Smooth muscle cell (in vitro differentiated cells): Measurements from ENCODE around the gene SPTLC3. TPM values are rescaled to one million over a fixed set of nuclear protein-coding genes. Genes with fewer than 3 reads are reported as not detected.

Experiments used
- DNase-seq: peaks from one replicate; lab custom pipeline; 2025; ENCODE audit not compliant: unreplicated experiment; lab: John Stamatoyannopoulos, UW
- H2AFZ ChIP-seq: fragments of 200-600 bp; sonication (generic); 2 replicates; pipeline ENCODE4 v1.6.0; 2016; ENCODE audit warnings: antibody characterized with exemption, low read depth, mild to moderate bottlenecking
- H3F3A ChIP-seq: fragments of 200-600 bp; sonication (generic); 2 replicates; pipeline ENCODE4 v1.6.0; 2017; ENCODE audit warnings: antibody characterized with exemption, low read depth
- H3K27ac ChIP-seq: fragments of 200-600 bp; sonication (generic); 2 replicates; pipeline ENCODE4 v1.5.1; 2016; ENCODE audit warnings: low read depth, mild to moderate bottlenecking
- H3K27me3 ChIP-seq: fragments of 200-600 bp; sonication (generic); 2 replicates; pipeline ENCODE4 v1.6.1; 2016; ENCODE audit warnings: low read depth, mild to moderate bottlenecking
- H3K36me3 ChIP-seq: fragments of 200-600 bp; sonication (generic); 2 replicates; pipeline ENCODE4 v1.5.1; 2016; ENCODE audit warnings: low read depth
- H3K4me1 ChIP-seq: fragments of 200-600 bp; sonication (generic); 2 replicates; pipeline ENCODE4 v1.5.1; 2016; ENCODE audit warnings: low read depth
- H3K4me2 ChIP-seq: fragments of 200-600 bp; sonication (generic); 2 replicates; pipeline ENCODE4 v1.6.0; 2016; ENCODE audit warnings: mild to moderate bottlenecking
- H3K4me3 ChIP-seq: fragments of 200-600 bp; sonication (generic); 2 replicates; pipeline ENCODE4 v1.5.1; 2016; ENCODE audit warnings: mild to moderate bottlenecking
- H3K79me2 ChIP-seq: fragments of 200-600 bp; sonication (generic); 2 replicates; pipeline ENCODE4 v1.6.0; 2016; ENCODE audit warnings: low read depth, mild to moderate bottlenecking
- H3K9ac ChIP-seq: fragments of 200-600 bp; sonication (generic); 2 replicates; pipeline ENCODE4 v1.6.0; 2016; ENCODE audit warnings: low read depth
- H3K9me3 ChIP-seq: fragments of 200-600 bp; sonication (generic); replicated peaks from 2 replicates; pipeline ENCODE4 v1.5.1; 2016; ENCODE audit warnings: low read depth
- H4K20me1 ChIP-seq: fragments of 200-600 bp; sonication (generic); 2 replicates; pipeline ENCODE4 v1.6.0; 2016; ENCODE audit warnings: low read depth
- CTCF ChIP-seq: fragments of 200-600 bp; sonication (generic); IDR thresholded peaks from 2 replicates; pipeline ENCODE4 v1.5.1; 2017; ENCODE audit warnings: borderline replicate concordance, mild to moderate bottlenecking, antibody characterized with exemption; ENCODE audit not compliant: insufficient read depth, poor library complexity, severe bottlenecking
- WGBS: methylation state at CpG from one replicate; pipeline ENCODE4 v1.1.7; 2016; ENCODE audit warnings: low lambda C conversion rate; 5-methylcytosine and 5-hydroxymethylcytosine counted together
- polyA plus RNA-seq: library from polyadenylated mRNA; unstranded; fragments of >200 nt; fragmentation: Nextera tagmentation; extraction: Ambion mirVana; gene quantifications from 2 replicates; pipeline ENCODE4 v1.2.1, GENCODE V29; 2016
- total RNA-seq: library from RNA; depleted of rRNA; stranded (reverse); fragments of >200 nt; gene quantifications from 2 replicates; pipeline ENCODE4 v1.2.3, GENCODE V29; 2014

SPTLC3 gene
- total and polyA plus RNA-seq, 2 experiments from 2014 or later, result 2.5 to 34.9 TPM

GRCh38 chr20:13025181-13025580 is 16.4 kb downstream of the SPTLC3 start:
- 97% methylated on average over 1 of the region's 1 CpG for WGBS
- H3K36me3 ChIP-seq, result no peaks in the 10 kb centered on the region
- no peak for TF ChIP-seq CTCF
- H2AFZ ChIP-seq, result no peak overlapping the region
- H3K27ac ChIP-seq, result peak overlapping the region; percentile 81
- peak overlapping the region; percentile 42 for H3K4me2 ChIP-seq
- no peak for DNase-seq
- no peaks in the 10 kb centered on the region for H3K27me3 ChIP-seq
- H4K20me1 ChIP-seq, result no peaks in the 10 kb centered on the region
- no peak overlapping the region for H3K4me3 ChIP-seq
- H3K79me2 ChIP-seq, result no peaks in the 10 kb centered on the region
- peaks cover 20% of the 10 kb centered on the region for H3K4me1 ChIP-seq
- H3K9me3 ChIP-seq, result no peaks in the 10 kb centered on the region
- no peak overlapping the region for H3K9ac ChIP-seq
- H3F3A ChIP-seq, result peaks cover 20% of the 10 kb centered on the region

GRCh38 chr20:13028001-13028400 is 19.2 kb downstream of the SPTLC3 start:
- TF ChIP-seq CTCF, result no peak
- Histone ChIP-seq H2AFZ (no peak overlapping the region), H3K4me3 (no peak overlapping the region), H3K9me3 (no peaks in the 10 kb centered on the region), H3K27ac (peak overlapping the region; percentile 84), H4K20me1 (no peaks in the 10 kb centered on the region), H3K4me1 (no peaks in the 10 kb centered on the region), H3K79me2 (no peaks in the 10 kb centered on the region), H3K27me3 (no peaks in the 10 kb centered on the region), H3F3A (peaks cover 3% of the 10 kb centered on the region), H3K36me3 (no peaks in the 10 kb centered on the region), H3K4me2 (peak overlapping the region; percentile 6), H3K9ac (peak overlapping the region; percentile 11)
- 71% methylated on average over 4 of the region's 4 CpGs for WGBS
- no peak for DNase-seq

- Histone ChIP-seq H3K4me2 (no peak overlapping the region), H3K27ac (peak overlapping the region; percentile 84), H3K4me3 (no peak overlapping the region), H3K4me1 (no peaks in the 10 kb centered on the region), H3K79me2 (no peaks in the 10 kb centered on the region), H3F3A (peaks cover 3% of the 10 kb centered on the region), H3K9me3 (no peaks in the 10 kb centered on the region), H2AFZ (no peak overlapping the region), H3K27me3 (no peaks in the 10 kb centered on the region), H4K20me1 (no peaks in the 10 kb centered on the region), H3K36me3 (no peaks in the 10 kb centered on the region), H3K9ac (no peak overlapping the region)
- 96% methylated on average over 3 of the region's 3 CpGs for WGBS
- no peak for TF ChIP-seq CTCF
- no peak for DNase-seq
Observed at GRCh38 chr20:13028673-13029072, 19.9 kb downstream of the SPTLC3 start.

- Histone ChIP-seq H3K9me3 (no peaks in the 10 kb centered on the region), H3K79me2 (no peaks in the 10 kb centered on the region), H3K4me3 (no peak overlapping the region), H3K27ac (peak overlapping the region; percentile 84), H3K36me3 (no peaks in the 10 kb centered on the region), H4K20me1 (no peaks in the 10 kb centered on the region), H3K4me1 (no peaks in the 10 kb centered on the region), H2AFZ (no peak overlapping the region), H3K27me3 (no peaks in the 10 kb centered on the region), H3F3A (no peaks in the 10 kb centered on the region), H3K4me2 (peak overlapping the region; percentile 67), H3K9ac (peak overlapping the region; percentile 68)
- WGBS, result 26% methylated on average over 3 of the region's 3 CpGs
- no peak for TF ChIP-seq CTCF
- no peak for DNase-seq
Observed at GRCh38 chr20:13029687-13030375, 21.1 kb downstream of the SPTLC3 start.
